ENCODE data around the gene PDE8B. TPM values are rescaled to one million over a fixed set of nuclear protein-coding genes. Genes with fewer than 3 reads are reported as not detected.

The PDE8B gene
- total RNA-seq, 6 donors from 2014 or later, result 5.8 to 21.9 (median 9.7) TPM

DNA sequence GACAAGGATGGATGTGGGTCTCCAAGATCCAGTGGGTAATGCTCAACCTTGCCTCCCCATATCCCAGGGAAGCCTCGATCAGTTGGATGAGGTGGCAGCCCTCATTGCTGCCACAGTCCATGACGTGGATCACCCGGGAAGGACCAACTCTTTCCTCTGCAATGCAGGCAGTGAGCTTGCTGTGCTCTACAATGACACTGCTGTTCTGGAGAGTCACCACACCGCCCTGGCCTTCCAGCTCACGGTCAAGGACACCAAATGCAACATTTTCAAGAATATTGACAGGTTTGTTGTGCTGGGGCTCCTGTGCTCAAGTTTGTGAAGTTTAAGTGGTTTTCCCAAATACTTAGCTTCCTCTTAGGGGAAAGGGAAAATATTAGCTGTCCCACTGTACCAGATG lies 207.7 kb downstream of the PDE8B start:
- DNase-seq (no peak), ATAC-seq (ENCODE audit: low FRiP score in 2 of 2) (no peak)
- no peak overlapping the region for H3K27ac ChIP-seq
- H3K4me1 ChIP-seq, result peaks cover 0 to 2% (median 0%) of the 10 kb centered on the region in 4 donors
- no peaks in the 10 kb centered on the region for H3K36me3 ChIP-seq
- WGBS, 2 donors, result 80 to 86% methylated on average over 5 of the region's 5 CpGs
- no peak for TF ChIP-seq CTCF (IDR thresholded peaks at IDR 0.05)
- TF ChIP-seq EP300 (IDR thresholded peaks at IDR 0.05), result no peak
- no peak for TF ChIP-seq POLR2A (IDR thresholded peaks at IDR 0.05)
- TF ChIP-seq POLR2AphosphoS5 (IDR thresholded peaks at IDR 0.05), result no peak
- no peaks in the 10 kb centered on the region for H3K9me3 ChIP-seq
- no peak overlapping the region for H3K4me3 ChIP-seq
- no peaks in the 10 kb centered on the region for H3K27me3 ChIP-seq

- Histone ChIP-seq H3K4me1 (peaks cover 0 to 2% (median 0%) of the 10 kb centered on the region in 4 donors), H3K36me3 (no peaks in the 10 kb centered on the region), H3K9me3 (no peaks in the 10 kb centered on the region), H3K4me3 (no peak overlapping the region), H3K27ac (no peak overlapping the region), H3K27me3 (no peaks in the 10 kb centered on the region)
- TF ChIP-seq POLR2AphosphoS5 (IDR thresholded peaks at IDR 0.05) (no peak), CTCF (IDR thresholded peaks at IDR 0.05) (no peak), EP300 (IDR thresholded peaks at IDR 0.05) (no peak), POLR2A (IDR thresholded peaks at IDR 0.05) (no peak)
- no peak for DNase-seq
- 57 to 68% methylated on average over 13 of the region's 13 CpGs for WGBS, 2 donors
- no peak for ATAC-seq (ENCODE audit: low FRiP score in 2 of 2)
Measured at GRCh38 chr5:77418601-77419581, 208.4 kb downstream of the PDE8B start.

GRCh38 chr5:77419644-77420582 lies 209.4 kb downstream of the PDE8B start:
- ATAC-seq (ENCODE audit: low FRiP score in 2 of 2) (no peak), DNase-seq (no peak)
- Histone ChIP-seq H3K27me3 (no peaks in the 10 kb centered on the region), H3K27ac (no peak overlapping the region), H3K9me3 (no peaks in the 10 kb centered on the region), H3K36me3 (peaks cover 0 to 1% (median under 1%) of the 10 kb centered on the region in 4 donors), H3K4me1 (peaks cover 0 to 2% (median 0%) of the 10 kb centered on the region in 4 donors), H3K4me3 (no peak overlapping the region)
- TF ChIP-seq EP300 (IDR thresholded peaks at IDR 0.05) (no peak), POLR2AphosphoS5 (IDR thresholded peaks at IDR 0.05) (no peak), CTCF (IDR thresholded peaks at IDR 0.05) (no peak), POLR2A (IDR thresholded peaks at IDR 0.05) (no peak)
- WGBS, 2 donors, result 87 to 88% methylated on average over 8 of the region's 8 CpGs

GRCh38 chr5:77420940-77421339 lies 210.5 kb downstream of the PDE8B start:
- WGBS, 2 donors, result 65 to 86% methylated on average over 3 of the region's 3 CpGs
- no peak for DNase-seq
- no peak overlapping the region for H3K27ac ChIP-seq

More at GRCh38 chr5:77420940-77421339, 210.5 kb downstream of the PDE8B start:
- peaks cover 0 to 10% (median 1%) of the 10 kb centered on the region in 4 donors for H3K36me3 ChIP-seq
- no peaks in the 10 kb centered on the region for H3K9me3 ChIP-seq
- peaks cover 0 to 2% (median 0%) of the 10 kb centered on the region in 4 donors for H3K4me1 ChIP-seq
- ATAC-seq (ENCODE audit: low FRiP score in 2 of 2), result no peak
- no peak overlapping the region for H3K4me3 ChIP-seq
- TF ChIP-seq EP300 (IDR thresholded peaks at IDR 0.05), result no peak
- TF ChIP-seq CTCF (IDR thresholded peaks at IDR 0.05), result no peak
- TF ChIP-seq POLR2AphosphoS5 (IDR thresholded peaks at IDR 0.05), result no peak
- no peak for TF ChIP-seq POLR2A (IDR thresholded peaks at IDR 0.05)
- H3K27me3 ChIP-seq, result no peaks in the 10 kb centered on the region
